GM21515 (cell line): ENCODE data around the gene WIZ.

Experiments used
- ATAC-seq: cut with Tn5 transposase; IDR thresholded peaks from one replicate; pipeline ENCODE4 v1.9.1; 2021; ENCODE audit not compliant: unreplicated experiment

Gene WIZ

GRCh38 chr19:15430526-15431120 is 19.1 kb downstream of the WIZ start:
- no peak for ATAC-seq

GRCh38 chr19:15429825-15430467 is 19.8 kb downstream of the WIZ start:
- ATAC-seq: no peak

GRCh38 chr19:15428956-15429824 is 20.6 kb downstream of the WIZ start:
- ATAC-seq: no peak

- ATAC-seq: no peak
Observed at GRCh38 chr19:15427991-15428471, 21.7 kb downstream of the WIZ start.

GRCh38 chr19:15427350-15427700 is 22.4 kb downstream of the WIZ start:
- no peak for ATAC-seq

GRCh38 chr19:15426485-15427349 is 23.0 kb downstream of the WIZ start:
- ATAC-seq: no peak

- ATAC-seq: no peak
Observed at GRCh38 chr19:15425321-15425950, 24.3 kb downstream of the WIZ start.

GRCh38 chr19:15424692-15425272 is 25.0 kb downstream of the WIZ start:
- ATAC-seq: no peak

- ATAC-seq: no peak
Observed at GRCh38 chr19:15424121-15424520, 25.6 kb downstream of the WIZ start.

- no peak for ATAC-seq
Observed at GRCh38 chr19:15423130-15423529, 26.6 kb downstream of the WIZ start.

- ATAC-seq: no peak
Observed at GRCh38 chr19:15422296-15423075, 27.3 kb downstream of the WIZ start.

- ATAC-seq: no peak
Observed at GRCh38 chr19:15421721-15422260, 28.0 kb downstream of the WIZ start.

- ATAC-seq: no peak
Observed at GRCh38 chr19:15421136-15421695, 28.5 kb downstream of the WIZ start.

GRCh38 chr19:15419413-15420025 is 30.2 kb downstream of the WIZ start:
- ATAC-seq: no peak

GRCh38 chr19:15418579-15419412 is 31.0 kb downstream of the WIZ start, which contains the start of gene AKAP8L:
TSS of gene AKAP8L (minus strand) at chr19:15418988. CDS start at chr19:15418923, 65 bp downstream.
- peak; percentile 87 for ATAC-seq

- ATAC-seq: no peak
Observed at GRCh38 chr19:15418231-15418578, 31.6 kb downstream of the WIZ start.

GRCh38 chr19:15417699-15418098 is 32.1 kb downstream of the WIZ start:
- no peak for ATAC-seq
